A549 (cell line): ENCODE measurements around the gene FZD10. TPM values are rescaled to one million over a fixed set of nuclear protein-coding genes. Genes with fewer than 3 reads are reported as not detected.

Source experiments
- ATAC-seq, 2 experiments: fragments of 200-7000 bp in 1 of 2; fragments of >200 bp in 1 of 2; cut with Nextera tagmentation in 1 of 2; cut with Tn5 transposase in 1 of 2; 3 replicates each; pipeline versions ENCODE4 v1.8.0 to v1.9.1; 2018 to 2020; ENCODE audit warnings: mild to moderate bottlenecking in 1 of 2, moderate library complexity in 1 of 2
- CTCF ChIA-PET: fragments of 300-600 bp; sonication (Branson Sonifier 250); formaldehyde crosslinking; extraction: SDS; loops from one replicate; lab custom pipeline; 2021; ENCODE audit warnings: antibody characterized with exemption, inconsistent platforms; lab: Yijun Ruan, JAX
- POLR2A ChIA-PET: fragments of 350-600 bp; formaldehyde crosslinking; extraction: SDS; loops from one replicate; lab custom pipeline; 2021; ENCODE audit warnings: antibody characterized with exemption, inconsistent platforms; lab: Yijun Ruan, JAX
- DNase-seq, 2 experiments: peaks; one replicate each; pipeline versions ENCODE4 v3.0.0 to v3.0.0-alpha.2; 2011 to 2016; ENCODE audit warnings: low read depth in 1 of 2, low spot score in 1 of 2
- FAIRE-seq: peaks from 2 replicates; lab custom pipeline; 2011; peaks lifted over from hg19 to GRCh38; lab: Jason Lieb, UNC
- H3K27ac ChIP-seq, 2 experiments: fragments of >200 bp; sonication (Bioruptor Twin); formaldehyde crosslinking; 3 replicates each; pipeline ENCODE4 v1.5.1; 2016 to 2017
- H3K4me1 ChIP-seq: fragments of >200 bp; sonication (Bioruptor Twin); formaldehyde crosslinking; 3 replicates; pipeline ENCODE4 v1.6.1; 2016
- H3K4me2 ChIP-seq: fragments of >200 bp; sonication (Bioruptor Twin); formaldehyde crosslinking; 3 replicates; pipeline ENCODE4 v1.6.1; 2016
- H3K4me3 ChIP-seq: fragments of >200 bp; sonication (Bioruptor Twin); formaldehyde crosslinking; 3 replicates; pipeline ENCODE4 v1.5.1; 2016
- H3K9me3 ChIP-seq: fragments of >200 bp; sonication (Bioruptor Twin); formaldehyde crosslinking; 3 replicates; pipeline ENCODE4 v1.6.1; 2016
- BCL3 ChIP-seq: fragments of >200 bp; sonication (Bioruptor Twin); formaldehyde crosslinking; IDR thresholded peaks from 3 replicates; pipeline ENCODE4 v1.6.1; 2016
- BHLHE40 ChIP-seq: IDR thresholded peaks from 2 replicates; pipeline ENCODE4 v1.6.1; 2012; ENCODE audit warnings: low read depth, low read length, inconsistent platforms
- CEBPB ChIP-seq, 2 experiments: fragments of >200 bp in 1 of 2; sonication (Bioruptor Twin) in 1 of 2; formaldehyde crosslinking in 1 of 2; IDR thresholded peaks; 2 replicates each; pipeline ENCODE4 v1.6.1; 2012 to 2016
- CHD4 ChIP-seq: fragments of 200-600 bp; sonication (generic); IDR thresholded peaks from 2 replicates; pipeline ENCODE4 v1.6.1; 2016; ENCODE audit warnings: antibody characterized with exemption, mild to moderate bottlenecking, borderline replicate concordance
- CTCF ChIP-seq: fragments of >200 bp; sonication (Bioruptor Twin); formaldehyde crosslinking; IDR thresholded peaks from 3 replicates; pipeline ENCODE4 v1.5.1; 2016
- E2F6 ChIP-seq: IDR thresholded peaks from 2 replicates; pipeline ENCODE4 v1.6.1; 2012; ENCODE audit warnings: low read depth, borderline replicate concordance
- EHF ChIP-seq: fragments of 250-450 bp; sonication (Bioruptor Pico); IDR thresholded peaks from 2 replicates; pipeline ENCODE4 v1.5.0; 2020; ENCODE audit warnings: mild to moderate bottlenecking
- EHMT2 ChIP-seq: fragments of 200-600 bp; sonication (generic); IDR thresholded peaks from 2 replicates; pipeline ENCODE4 v1.6.1; 2016; ENCODE audit warnings: antibody characterized with exemption, low read depth, mild to moderate bottlenecking, moderate library complexity
- EP300 ChIP-seq, 2 experiments: fragments of >200 bp; sonication (Bioruptor Twin); formaldehyde crosslinking; IDR thresholded peaks; 2 replicates in 1 of 2; 3 replicates in 1 of 2; pipeline ENCODE4 v1.6.1; 2016 to 2017
- FOSL2 ChIP-seq, 2 experiments: fragments of 450-650 bp in 1 of 2; fragments of >200 bp in 1 of 2; sonication (Bioruptor Twin) in 1 of 2; formaldehyde crosslinking; IDR thresholded peaks; 2 replicates each; pipeline versions ENCODE4 v1.5.0 to v1.6.1; 2016 to 2020; ENCODE audit warnings: mild to moderate bottlenecking in 1 of 2, moderate library complexity in 1 of 2
- FOXS1 ChIP-seq: fragments of 250-450 bp; sonication (Bioruptor Pico); IDR thresholded peaks from 2 replicates; pipeline ENCODE4 v1.5.0; 2020; ENCODE audit warnings: mild to moderate bottlenecking, moderate library complexity
- HOXB5 ChIP-seq: fragments of 250-450 bp; sonication (Bioruptor Pico); IDR thresholded peaks from 2 replicates; pipeline ENCODE4 v1.5.0; 2020; ENCODE audit warnings: mild to moderate bottlenecking, moderate library complexity
- JUN ChIP-seq, 2 experiments: fragments of >200 bp; sonication (Bioruptor Twin); formaldehyde crosslinking; IDR thresholded peaks; 2 replicates in 1 of 2; 3 replicates in 1 of 2; pipeline ENCODE4 v1.6.1; 2016 to 2017
- MAFK ChIP-seq: fragments of 450-650 bp; IDR thresholded peaks from 2 replicates; pipeline ENCODE4 v1.6.1; 2014; ENCODE audit not compliant: partially characterized antibody
- MAZ ChIP-seq: fragments of 150-350 bp; IDR thresholded peaks from 2 replicates; pipeline ENCODE4 v1.6.1; 2014; ENCODE audit warnings: antibody characterized with exemption, low read depth, low read length, borderline replicate concordance
- PHF8 ChIP-seq: fragments of 200-600 bp; sonication (generic); IDR thresholded peaks from 2 replicates; pipeline ENCODE4 v1.6.1; 2016; ENCODE audit warnings: low read depth, mild to moderate bottlenecking, antibody characterized with exemption, moderate library complexity, borderline replicate concordance
- POLR2AphosphoS2 ChIP-seq: conservative IDR thresholded peaks from 2 replicates; pipeline ENCODE4 v1.6.1; 2012; ENCODE audit warnings: low read length, improper control_type of control experiment, inconsistent platforms
- RFX5 ChIP-seq: fragments of 450-650 bp; IDR thresholded peaks from 2 replicates; pipeline ENCODE4 v1.7.1; 2014; ENCODE audit warnings: antibody characterized with exemption, mild to moderate bottlenecking, moderate library complexity
- RNF2 ChIP-seq: fragments of 200-600 bp; sonication (generic); IDR thresholded peaks from 2 replicates; pipeline ENCODE4 v1.6.1; 2016; ENCODE audit warnings: low read depth, mild to moderate bottlenecking, antibody characterized with exemption, moderate library complexity, borderline replicate concordance
- ZSCAN20 ChIP-seq: fragments of 250-450 bp; sonication (Bioruptor Pico); IDR thresholded peaks from 2 replicates; pipeline ENCODE4 v1.8.0; 2022; ENCODE audit warnings: mild to moderate bottlenecking, moderate library complexity
- WGBS: methylation state at CpG from one replicate; pipeline ENCODE4 v1.1.6; 2017; ENCODE audit errors: missing lambda C conversion rate; 5-methylcytosine and 5-hydroxymethylcytosine counted together
- polyA plus RNA-seq, 4 experiments: library from polyadenylated mRNA; depleted of rRNA in 3 of 4; stranded (reverse); fragments of >200 nt; fragmentation: RNase III in 1 of 4; extraction: RNeasy Plus Mini Kit Qiagen cat#74134 plus additional on column Dnase treatment in 1 of 4; gene quantifications; 2 replicates in 3 of 4; 3 replicates in 1 of 4; pipeline ENCODE4 v1.2.3, GENCODE V29; 2011 to 2017
- TF ChIP-seq, protein P1 (sequence below): fragments of 250-450 bp; sonication (Bioruptor Pico); IDR thresholded peaks from 2 replicates; pipeline ENCODE4 v1.5.0; 2020; ENCODE audit warnings: low read depth, mild to moderate bottlenecking, moderate library complexity

FZD10 gene
- polyA plus RNA-seq, 2 of the 4 experiments (the other 2 are of a cell fraction), result not detected

- TF ChIP-seq FOSL2 (IDR thresholded peaks at IDR 0.05), result no peak
- TF ChIP-seq FOSL2 (CRISPR knock-in tag; IDR thresholded peaks at IDR 0.05), result no peak
- no peak for TF ChIP-seq CTCF
- no peak for TF ChIP-seq MAZ
- Histone ChIP-seq H3K27ac (no peak overlapping the region), H3K9me3 (no peaks in the 10 kb centered on the region), H3K4me2 (no peak overlapping the region), H3K4me3 (no peak overlapping the region), H3K4me1 (no peaks in the 10 kb centered on the region)
- ATAC-seq, result no peak
- WGBS, result 57% methylated on average over 7 of the region's 7 CpGs
- CTCF ChIA-PET, result no interaction called here
- POLR2A ChIA-PET, result no interaction called here
- no peak for FAIRE-seq
- DNase-seq, result no peak
These were observed 33.1 kb downstream of the FZD10 start for GRCh38 chr12:130195369-130195768.

DNA sequence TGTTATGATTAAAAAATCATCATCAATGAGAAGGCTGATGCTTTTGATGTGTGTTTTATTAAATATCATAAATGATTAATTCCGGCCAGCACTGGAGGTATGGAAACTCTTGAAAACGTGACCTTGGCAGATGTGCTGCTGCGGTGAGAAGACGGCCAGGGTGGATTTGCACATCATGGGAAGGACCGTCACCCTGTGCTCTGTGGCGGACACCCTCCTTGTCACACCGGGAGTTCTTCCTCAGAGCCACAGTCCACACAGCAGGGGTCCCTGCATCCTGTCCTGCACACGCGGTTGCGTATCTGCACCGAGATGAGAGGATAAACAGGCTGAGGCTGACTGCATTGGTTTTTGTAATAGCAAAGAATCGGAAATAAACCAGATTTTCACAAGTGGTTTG lies 33.5 kb downstream of the FZD10 start:
- Histone ChIP-seq H3K9me3 (no peaks in the 10 kb centered on the region), H3K4me1 (no peaks in the 10 kb centered on the region), H3K27ac (no peak overlapping the region), H3K4me2 (no peak overlapping the region), H3K4me3 (no peak overlapping the region)
- POLR2A ChIA-PET, result no interaction called here
- DNase-seq, result no peak
- TF ChIP-seq BCL3 (no peak), HOXB5 (CRISPR knock-in tag) (no peak), EHMT2 (no peak), MAFK (no peak), RFX5 (no peak), PHF8 (no peak), E2F6 (no peak), ZSCAN20 (CRISPR knock-in tag) (no peak), POLR2AphosphoS2 (no peak), EHF (CRISPR knock-in tag) (no peak), CHD4 (no peak), BHLHE40 (no peak), CEBPB (IDR thresholded peaks at IDR 0.05) (no peak), JUN (IDR thresholded peaks at IDR 0.05) (no peak), RNF2 (no peak), FOXS1 (CRISPR knock-in tag) (no peak), EP300 (IDR thresholded peaks at IDR 0.05) (no peak)
- TF ChIP-seq, protein P1, sequence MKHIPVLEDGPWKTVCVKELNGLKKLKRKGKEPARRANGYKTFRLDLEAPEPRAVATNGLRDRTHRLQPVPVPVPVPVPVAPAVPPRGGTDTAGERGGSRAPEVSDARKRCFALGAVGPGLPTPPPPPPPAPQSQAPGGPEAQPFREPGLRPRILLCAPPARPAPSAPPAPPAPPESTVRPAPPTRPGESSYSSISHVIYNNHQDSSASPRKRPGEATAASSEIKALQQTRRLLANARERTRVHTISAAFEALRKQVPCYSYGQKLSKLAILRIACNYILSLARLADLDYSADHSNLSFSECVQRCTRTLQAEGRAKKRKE, result no peak
- CTCF ChIA-PET, result no interaction called here
- WGBS, result 44% methylated on average over 12 of the region's 12 CpGs
- no peak for FAIRE-seq
- no peak for ATAC-seq
